Neural cell (in vitro differentiated cells): ENCODE measurements around the gene CPNE4. TPM values are rescaled to one million over a fixed set of nuclear protein-coding genes. Genes with fewer than 3 reads are reported as not detected.

ENCODE experiments used
- H2AFZ ChIP-seq: fragments of 200-600, 300-800 bp; sonication (generic), shearing (Covaris generic); 2 replicates; pipeline ENCODE4 v1.6.0; 2014; ENCODE audit warnings: low read depth, mild to moderate bottlenecking, antibody characterized with exemption, low read length, moderate library complexity
- H3F3A ChIP-seq: fragments of 200-600 bp; shearing (Covaris generic); 2 replicates; pipeline ENCODE4 v1.6.1; 2016; ENCODE audit warnings: mild to moderate bottlenecking, moderate library complexity, mixed read lengths, antibody characterized with exemption, low read length; ENCODE audit not compliant: insufficient read depth, poor library complexity, severe bottlenecking
- H3K27ac ChIP-seq: fragments of 200-600, 300-800 bp; sonication (generic), shearing (Covaris generic); 2 replicates; pipeline ENCODE4 v1.5.1; 2014; ENCODE audit warnings: mild to moderate bottlenecking, low read length, moderate library complexity
- H3K27me3 ChIP-seq: fragments of 300-800, 200-600 bp; sonication (generic), shearing (Covaris generic); 2 replicates; pipeline ENCODE4 v1.6.0; 2014; ENCODE audit warnings: mild to moderate bottlenecking, low read depth, low read length, moderate library complexity; ENCODE audit not compliant: insufficient read depth
- H3K36me3 ChIP-seq: fragments of 300-800, 200-600 bp; sonication (generic), shearing (Covaris generic); 2 replicates; pipeline ENCODE4 v1.5.1; 2014; ENCODE audit warnings: mild to moderate bottlenecking, antibody characterized with exemption, low read length, moderate library complexity; ENCODE audit not compliant: insufficient read depth
- H3K4me2 ChIP-seq: fragments of 300-800, 200-600 bp; sonication (generic), shearing (Covaris generic); 2 replicates; pipeline ENCODE4 v1.6.0; 2014; ENCODE audit warnings: mild to moderate bottlenecking, low read length
- H3K4me3 ChIP-seq: fragments of 300-800, 200-600 bp; sonication (generic), shearing (Covaris generic); 2 replicates; pipeline ENCODE4 v1.5.1; 2014; ENCODE audit warnings: mild to moderate bottlenecking, low read length, moderate library complexity
- H3K79me2 ChIP-seq: fragments of 200-600 bp; shearing (Covaris generic); replicated peaks from 2 replicates; pipeline ENCODE4 v1.6.0; 2014; ENCODE audit warnings: mild to moderate bottlenecking, low read length, moderate library complexity; ENCODE audit not compliant: insufficient read depth
- H3K9ac ChIP-seq: fragments of 300-800, 200-600 bp; sonication (generic), shearing (Covaris generic); 2 replicates; pipeline ENCODE4 v1.6.1; 2016; ENCODE audit warnings: mild to moderate bottlenecking, low read length, mixed read lengths
- H3K9me2 ChIP-seq: fragments of 200-600 bp; shearing (Covaris generic); 2 replicates; pipeline ENCODE4 v1.6.1; 2016; ENCODE audit warnings: mild to moderate bottlenecking, low read length, mixed read lengths; ENCODE audit not compliant: insufficient read depth
- H3K9me3 ChIP-seq: fragments of 200-600, 300-800 bp; sonication (generic), shearing (Covaris generic); 2 replicates; pipeline ENCODE4 v1.6.1; 2016; ENCODE audit warnings: mild to moderate bottlenecking, mixed run types, low read length, moderate library complexity, mixed read lengths
- H4K20me1 ChIP-seq: fragments of 200-600 bp; shearing (Covaris generic); 2 replicates; pipeline ENCODE4 v1.6.1; 2016; ENCODE audit warnings: mild to moderate bottlenecking, mixed run types; ENCODE audit not compliant: insufficient read depth
- EP300 ChIP-seq: fragments of 450-650 bp; conservative IDR thresholded peaks from 2 replicates; pipeline ENCODE4 v1.6.1; 2014; ENCODE audit warnings: antibody characterized with exemption, mild to moderate bottlenecking, moderate library complexity; ENCODE audit not compliant: poor library complexity, severe bottlenecking
- EZH2 ChIP-seq: fragments of 200-600, 300-800 bp; shearing (Covaris generic), sonication (generic); IDR thresholded peaks from 2 replicates; pipeline ENCODE4 v1.6.1; 2014; ENCODE audit warnings: antibody characterized with exemption, low read length, borderline replicate concordance, mild to moderate bottlenecking; ENCODE audit not compliant: insufficient read depth, poor library complexity, severe bottlenecking
- MXI1 ChIP-seq: fragments of 450-650 bp; conservative IDR thresholded peaks from 2 replicates; pipeline ENCODE4 v1.6.1; 2014; ENCODE audit warnings: antibody characterized with exemption, mild to moderate bottlenecking; ENCODE audit not compliant: poor library complexity, severe bottlenecking
- POLR2AphosphoS5 ChIP-seq: IDR thresholded peaks from 2 replicates; pipeline ENCODE4 v1.6.1; 2012
- RAD21 ChIP-seq: fragments of 450-650 bp; conservative IDR thresholded peaks from 2 replicates; pipeline ENCODE4 v1.6.1; 2014; ENCODE audit warnings: antibody characterized with exemption, mild to moderate bottlenecking, moderate library complexity
- SMC3 ChIP-seq: fragments of 450-650 bp; conservative IDR thresholded peaks from 2 replicates; pipeline ENCODE4 v1.6.1; 2014; ENCODE audit warnings: antibody characterized with exemption, mild to moderate bottlenecking, moderate library complexity; ENCODE audit not compliant: poor library complexity
- TAF1 ChIP-seq: IDR thresholded peaks from 2 replicates; pipeline ENCODE4 v1.6.1; 2012; ENCODE audit warnings: low read depth
- polyA plus RNA-seq: library from polyadenylated mRNA; depleted of rRNA; stranded (reverse); fragments of >200 nt; gene quantifications from 2 replicates; pipeline ENCODE4 v1.2.3, GENCODE V29; 2014
- TF ChIP-seq, protein P1 (sequence below): IDR thresholded peaks from 2 replicates; pipeline ENCODE4 v1.6.1; 2012; ENCODE audit warnings: borderline replicate concordance
- TF ChIP-seq, protein P2 (sequence below): fragments of 450-650 bp; IDR thresholded peaks from 2 replicates; pipeline ENCODE4 v1.5.1; 2014; ENCODE audit warnings: antibody characterized with exemption, mild to moderate bottlenecking, moderate library complexity; ENCODE audit not compliant: poor library complexity, severe bottlenecking

Gene CPNE4
- polyA plus RNA-seq, 1 donor from 2014 or later: 0.59 TPM

DNA sequence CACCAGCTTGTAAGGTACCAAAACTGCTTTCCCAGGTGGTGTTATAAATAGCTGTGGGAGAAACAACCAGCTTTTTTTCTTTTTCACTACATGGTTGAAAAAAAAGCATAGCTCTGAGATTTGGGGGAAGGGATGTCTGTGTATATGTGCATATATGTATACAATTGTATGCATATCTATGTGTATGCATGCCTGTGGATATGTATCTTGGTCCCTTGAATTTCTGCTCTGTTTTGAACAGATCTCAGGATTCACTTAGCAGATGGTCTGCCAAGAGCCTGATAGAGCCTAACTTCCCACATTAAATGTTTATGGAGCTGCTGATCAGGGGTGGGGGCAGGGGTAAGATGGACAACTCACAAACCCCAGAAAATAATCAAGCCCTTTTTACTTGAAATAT, 39.0 kb upstream of the CPNE4 start:
- Histone ChIP-seq H3K4me3 (no peak overlapping the region), H3K79me2 (no peaks in the 10 kb centered on the region), H3K27ac (no peak overlapping the region), H3K9me2 (no peaks in the 10 kb centered on the region), H3K27me3 (no peaks in the 10 kb centered on the region), H3K4me2 (no peak overlapping the region), H2AFZ (no peak overlapping the region), H3K9me3 (no peaks in the 10 kb centered on the region), H3K9ac (no peak overlapping the region), H3K36me3 (no peaks in the 10 kb centered on the region), H4K20me1 (no peaks in the 10 kb centered on the region), H3F3A (no peaks in the 10 kb centered on the region)
- TF ChIP-seq SMC3: no peak
- no peak for TF ChIP-seq POLR2AphosphoS5
- TF ChIP-seq MXI1: no peak
- no peak for TF ChIP-seq TAF1
- TF ChIP-seq, protein P1, sequence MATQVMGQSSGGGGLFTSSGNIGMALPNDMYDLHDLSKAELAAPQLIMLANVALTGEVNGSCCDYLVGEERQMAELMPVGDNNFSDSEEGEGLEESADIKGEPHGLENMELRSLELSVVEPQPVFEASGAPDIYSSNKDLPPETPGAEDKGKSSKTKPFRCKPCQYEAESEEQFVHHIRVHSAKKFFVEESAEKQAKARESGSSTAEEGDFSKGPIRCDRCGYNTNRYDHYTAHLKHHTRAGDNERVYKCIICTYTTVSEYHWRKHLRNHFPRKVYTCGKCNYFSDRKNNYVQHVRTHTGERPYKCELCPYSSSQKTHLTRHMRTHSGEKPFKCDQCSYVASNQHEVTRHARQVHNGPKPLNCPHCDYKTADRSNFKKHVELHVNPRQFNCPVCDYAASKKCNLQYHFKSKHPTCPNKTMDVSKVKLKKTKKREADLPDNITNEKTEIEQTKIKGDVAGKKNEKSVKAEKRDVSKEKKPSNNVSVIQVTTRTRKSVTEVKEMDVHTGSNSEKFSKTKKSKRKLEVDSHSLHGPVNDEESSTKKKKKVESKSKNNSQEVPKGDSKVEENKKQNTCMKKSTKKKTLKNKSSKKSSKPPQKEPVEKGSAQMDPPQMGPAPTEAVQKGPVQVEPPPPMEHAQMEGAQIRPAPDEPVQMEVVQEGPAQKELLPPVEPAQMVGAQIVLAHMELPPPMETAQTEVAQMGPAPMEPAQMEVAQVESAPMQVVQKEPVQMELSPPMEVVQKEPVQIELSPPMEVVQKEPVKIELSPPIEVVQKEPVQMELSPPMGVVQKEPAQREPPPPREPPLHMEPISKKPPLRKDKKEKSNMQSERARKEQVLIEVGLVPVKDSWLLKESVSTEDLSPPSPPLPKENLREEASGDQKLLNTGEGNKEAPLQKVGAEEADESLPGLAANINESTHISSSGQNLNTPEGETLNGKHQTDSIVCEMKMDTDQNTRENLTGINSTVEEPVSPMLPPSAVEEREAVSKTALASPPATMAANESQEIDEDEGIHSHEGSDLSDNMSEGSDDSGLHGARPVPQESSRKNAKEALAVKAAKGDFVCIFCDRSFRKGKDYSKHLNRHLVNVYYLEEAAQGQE: no peak
- no peak for TF ChIP-seq EP300
- no peak for TF ChIP-seq RAD21
- TF ChIP-seq, protein P2, sequence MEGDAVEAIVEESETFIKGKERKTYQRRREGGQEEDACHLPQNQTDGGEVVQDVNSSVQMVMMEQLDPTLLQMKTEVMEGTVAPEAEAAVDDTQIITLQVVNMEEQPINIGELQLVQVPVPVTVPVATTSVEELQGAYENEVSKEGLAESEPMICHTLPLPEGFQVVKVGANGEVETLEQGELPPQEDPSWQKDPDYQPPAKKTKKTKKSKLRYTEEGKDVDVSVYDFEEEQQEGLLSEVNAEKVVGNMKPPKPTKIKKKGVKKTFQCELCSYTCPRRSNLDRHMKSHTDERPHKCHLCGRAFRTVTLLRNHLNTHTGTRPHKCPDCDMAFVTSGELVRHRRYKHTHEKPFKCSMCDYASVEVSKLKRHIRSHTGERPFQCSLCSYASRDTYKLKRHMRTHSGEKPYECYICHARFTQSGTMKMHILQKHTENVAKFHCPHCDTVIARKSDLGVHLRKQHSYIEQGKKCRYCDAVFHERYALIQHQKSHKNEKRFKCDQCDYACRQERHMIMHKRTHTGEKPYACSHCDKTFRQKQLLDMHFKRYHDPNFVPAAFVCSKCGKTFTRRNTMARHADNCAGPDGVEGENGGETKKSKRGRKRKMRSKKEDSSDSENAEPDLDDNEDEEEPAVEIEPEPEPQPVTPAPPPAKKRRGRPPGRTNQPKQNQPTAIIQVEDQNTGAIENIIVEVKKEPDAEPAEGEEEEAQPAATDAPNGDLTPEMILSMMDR: no peak
- TF ChIP-seq EZH2: no peak

DNA sequence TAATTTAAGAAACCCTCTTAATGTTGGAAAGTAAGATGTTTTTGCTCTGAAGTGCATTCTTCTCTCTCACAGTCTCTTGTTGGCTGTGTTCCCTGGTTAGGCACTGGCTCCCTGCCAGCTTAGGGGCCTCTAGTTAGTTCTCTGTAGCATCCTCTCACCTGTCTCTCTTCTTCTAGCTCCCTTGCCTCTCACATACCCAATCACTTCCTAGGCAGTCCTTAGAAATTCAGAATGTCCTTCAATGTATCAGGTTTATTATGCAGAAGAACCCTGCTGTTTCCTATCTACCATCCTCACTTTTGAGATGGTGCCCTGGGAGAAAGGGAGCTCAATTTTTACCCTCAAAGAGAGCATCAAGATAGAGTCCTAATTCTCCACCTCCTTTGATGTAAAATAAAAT, 36.2 kb upstream of the CPNE4 start:
- TF ChIP-seq POLR2AphosphoS5 (no peak), SMC3 (no peak), EP300 (no peak)
- Histone ChIP-seq H4K20me1 (no peaks in the 10 kb centered on the region), H3F3A (no peaks in the 10 kb centered on the region), H3K4me3 (no peak overlapping the region), H3K27me3 (no peaks in the 10 kb centered on the region), H3K79me2 (no peaks in the 10 kb centered on the region), H3K36me3 (no peaks in the 10 kb centered on the region), H3K4me2 (no peak overlapping the region), H3K27ac (no peak overlapping the region), H3K9me3 (no peaks in the 10 kb centered on the region), H3K9me2 (no peaks in the 10 kb centered on the region), H3K9ac (no peak overlapping the region), H2AFZ (no peak overlapping the region)

DNA sequence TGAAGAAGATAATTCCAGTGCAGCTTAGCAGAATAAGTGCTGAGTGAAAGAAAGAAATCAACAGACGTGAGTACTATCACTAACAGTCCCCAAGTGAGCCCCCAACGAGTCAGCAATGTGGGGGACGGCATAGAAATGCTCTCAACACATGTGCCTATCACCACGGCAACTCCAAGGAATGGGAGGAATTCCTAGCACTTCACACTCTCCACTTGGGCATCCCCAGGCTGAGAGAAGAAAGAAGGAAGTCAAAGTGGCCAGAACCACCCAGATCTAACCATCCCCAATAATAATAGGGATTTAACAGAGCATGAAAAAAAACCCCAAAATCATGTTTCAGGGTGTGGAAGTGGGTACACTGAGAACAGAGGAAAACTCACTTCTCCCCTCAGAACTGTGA, 29.3 kb upstream of the CPNE4 start:
- Histone ChIP-seq H3K4me2 (no peak overlapping the region), H2AFZ (no peak overlapping the region), H3K79me2 (no peaks in the 10 kb centered on the region), H3K4me3 (no peak overlapping the region), H3K9ac (no peak overlapping the region), H3K9me3 (no peaks in the 10 kb centered on the region), H4K20me1 (no peaks in the 10 kb centered on the region), H3K27me3 (no peaks in the 10 kb centered on the region), H3K27ac (no peak overlapping the region), H3K9me2 (no peaks in the 10 kb centered on the region), H3K36me3 (no peaks in the 10 kb centered on the region), H3F3A (no peaks in the 10 kb centered on the region)
- no peak for TF ChIP-seq EP300
- no peak for TF ChIP-seq RAD21
- TF ChIP-seq TAF1: no peak
